NCI-H69 (cell line): ENCODE results near the gene ARHGAP9.
A peak's percentile ranks its signal among the peaks of the same experiment; 100 is the strongest.

Source experiments
- DNase-seq: peaks from one replicate; lab custom pipeline; 2025; lab: John Stamatoyannopoulos, UW

Gene ARHGAP9

DNA sequence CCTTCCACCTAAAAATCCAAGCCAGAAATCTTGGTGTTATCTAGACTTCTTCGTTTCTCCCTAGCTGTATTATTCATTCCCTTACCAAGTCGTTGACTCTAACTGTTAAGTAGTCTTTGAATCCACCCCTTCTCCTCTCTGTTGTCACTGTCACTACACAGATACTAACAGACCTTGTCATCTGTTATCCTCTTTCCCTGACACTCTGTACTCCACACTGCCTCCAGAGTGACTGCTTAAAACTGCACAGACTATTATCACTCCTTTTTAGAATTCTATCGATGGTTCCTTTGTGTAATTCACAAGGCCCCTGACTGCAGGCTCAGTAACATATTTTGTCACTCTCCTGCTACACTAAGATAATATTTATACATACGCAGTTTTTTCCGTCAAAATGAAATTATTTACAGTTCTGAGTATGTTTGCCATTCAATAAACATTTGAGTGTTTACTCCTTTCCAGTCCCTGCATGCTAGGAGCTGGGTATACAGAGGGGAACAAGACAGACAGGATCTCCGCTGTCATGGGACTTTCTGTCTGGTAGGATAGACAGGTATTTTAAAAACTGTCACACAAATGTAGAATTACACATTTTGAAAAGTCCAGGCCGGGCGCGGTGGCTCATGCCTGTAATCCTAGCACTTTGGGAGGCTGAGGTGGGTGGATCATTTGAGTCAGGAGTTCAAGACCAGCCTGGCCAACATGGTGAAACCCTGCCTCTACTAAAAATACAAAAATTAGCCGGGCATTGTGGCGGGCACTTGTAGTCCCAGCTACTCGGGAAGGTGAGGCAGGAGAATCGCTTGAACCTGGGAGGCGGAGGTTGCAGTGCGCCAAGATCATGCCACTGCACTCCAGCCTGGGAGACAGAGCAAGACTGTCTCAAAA, 12.0 kb upstream of the ARHGAP9 start:
- no peak for DNase-seq

DNA sequence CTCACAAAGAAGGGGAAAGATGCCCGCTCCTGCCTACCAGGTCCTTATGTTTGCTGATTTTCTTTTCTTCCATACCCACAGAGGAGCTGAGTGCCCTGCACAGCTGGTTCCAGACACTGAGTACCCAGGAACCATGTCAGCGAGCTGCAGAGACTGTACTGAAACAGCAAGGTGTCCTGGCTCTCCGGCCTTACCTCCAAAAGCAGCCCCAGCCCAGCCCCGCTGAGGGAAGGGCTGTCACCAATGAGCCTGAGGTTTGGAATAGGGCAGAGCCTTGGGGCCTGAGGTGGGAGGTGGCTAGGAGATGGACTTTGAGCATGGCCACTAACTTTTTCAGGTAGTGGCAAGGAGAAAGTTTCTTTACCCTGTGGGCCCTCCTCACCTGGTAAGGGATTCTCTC, 10.5 kb upstream of the ARHGAP9 start:
- DNase-seq: no peak

DNA sequence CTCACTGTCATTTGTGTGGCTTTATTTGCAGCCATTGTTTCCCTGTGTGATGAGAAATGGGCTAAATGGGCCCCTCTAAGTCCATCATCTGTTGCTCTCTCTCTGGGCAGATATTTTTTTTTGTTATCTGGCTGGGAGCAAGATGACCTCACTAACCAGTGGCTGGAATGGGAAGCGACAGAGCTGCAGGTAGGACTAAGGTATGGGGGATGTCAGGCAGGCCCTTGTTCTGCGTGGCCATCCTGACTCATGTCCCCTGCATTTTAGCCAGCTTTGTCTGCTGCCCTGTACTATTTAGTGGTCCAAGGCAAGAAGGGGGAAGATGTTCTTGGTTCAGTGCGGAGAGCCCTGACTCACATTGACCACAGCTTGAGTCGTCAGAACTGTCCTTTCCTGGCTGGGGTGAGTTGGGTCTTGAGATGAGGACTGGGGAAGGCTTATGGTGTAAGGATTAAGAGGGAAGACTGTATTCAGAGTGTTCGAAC, 9.5 kb upstream of the ARHGAP9 start:
- DNase-seq: no peak

DNA sequence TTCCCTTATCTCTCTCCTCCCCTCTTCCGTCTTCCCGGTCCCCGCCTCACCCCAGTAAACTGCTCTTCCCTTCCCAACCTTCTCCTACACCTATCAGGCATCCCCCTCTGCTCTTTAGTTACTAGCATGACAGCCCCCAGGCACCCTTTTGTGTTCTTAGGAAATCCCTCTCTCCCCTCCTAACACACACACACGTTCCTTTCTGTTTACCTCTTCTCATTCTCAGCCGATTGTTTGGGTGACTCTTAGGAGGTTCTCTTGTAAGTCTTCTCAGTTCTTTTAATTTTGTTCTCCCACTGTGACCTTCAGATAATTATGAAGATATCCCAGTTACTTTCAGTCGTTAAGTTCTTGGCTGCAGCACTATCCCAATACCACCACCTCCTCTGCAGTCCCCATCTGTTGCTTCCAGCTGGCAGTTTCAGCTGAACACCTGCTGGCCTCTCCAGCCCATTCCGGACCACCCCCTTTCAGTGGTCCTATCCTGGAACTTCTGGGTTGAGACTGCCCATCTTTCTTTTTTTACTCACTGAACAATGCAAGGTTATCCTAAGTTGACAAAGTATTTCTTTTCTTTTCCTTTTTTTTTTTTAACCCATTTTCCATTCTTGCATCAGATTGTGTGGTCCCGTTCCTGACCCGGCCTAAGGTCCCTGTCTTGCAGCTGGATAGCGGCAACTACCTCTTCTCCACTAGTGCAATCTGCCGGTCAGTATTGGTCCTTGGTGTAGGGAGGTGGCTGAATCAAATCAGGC, 8.9 kb upstream of the ARHGAP9 start:
- DNase-seq: peak; percentile 46

DNA sequence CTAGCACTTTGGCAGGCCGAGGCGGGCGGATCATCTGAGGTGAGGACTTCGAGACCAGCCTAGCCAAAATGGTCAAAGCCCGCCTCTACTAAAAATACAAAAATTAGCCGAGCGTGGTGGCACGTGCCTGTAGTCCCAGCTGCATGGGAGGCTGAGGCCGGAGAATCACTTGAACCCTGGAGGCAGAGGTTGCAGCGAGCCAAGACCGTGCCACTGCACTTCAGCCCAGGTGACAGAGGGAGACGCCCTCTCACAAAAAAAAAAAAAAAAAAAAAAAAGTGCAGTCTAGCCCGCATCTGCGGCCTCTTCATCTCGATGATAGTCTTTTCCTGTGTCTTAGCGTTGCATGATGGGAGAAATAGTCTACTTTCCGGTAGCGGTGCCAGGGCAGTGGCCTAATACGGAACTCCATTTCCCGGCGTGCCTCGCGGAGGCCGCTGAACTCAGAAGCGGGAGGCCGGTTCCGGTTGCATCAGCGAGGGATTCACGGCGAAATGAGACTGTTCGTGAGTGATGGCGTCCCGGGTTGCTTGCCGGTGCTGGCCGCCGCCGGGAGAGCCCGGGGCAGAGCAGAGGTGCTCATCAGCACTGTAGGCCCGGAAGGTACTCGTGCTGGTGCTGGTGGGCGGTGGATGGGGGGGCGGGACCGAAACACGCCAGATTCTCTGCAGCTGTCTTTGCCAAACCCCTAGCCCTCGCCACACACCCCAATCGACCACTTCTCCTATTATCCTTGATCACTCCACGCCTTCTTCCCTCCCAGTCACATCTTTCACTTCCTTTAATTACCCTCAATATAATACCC, 8.1 kb upstream of the ARHGAP9 start, which contains the start of gene MARS1:
Gene MARS1 (plus strand): TSS at position 472 of the 805 bp plus-strand sequence. CDS start 23 bp downstream, at position 495.
- peak; percentile 99 for DNase-seq

DNA sequence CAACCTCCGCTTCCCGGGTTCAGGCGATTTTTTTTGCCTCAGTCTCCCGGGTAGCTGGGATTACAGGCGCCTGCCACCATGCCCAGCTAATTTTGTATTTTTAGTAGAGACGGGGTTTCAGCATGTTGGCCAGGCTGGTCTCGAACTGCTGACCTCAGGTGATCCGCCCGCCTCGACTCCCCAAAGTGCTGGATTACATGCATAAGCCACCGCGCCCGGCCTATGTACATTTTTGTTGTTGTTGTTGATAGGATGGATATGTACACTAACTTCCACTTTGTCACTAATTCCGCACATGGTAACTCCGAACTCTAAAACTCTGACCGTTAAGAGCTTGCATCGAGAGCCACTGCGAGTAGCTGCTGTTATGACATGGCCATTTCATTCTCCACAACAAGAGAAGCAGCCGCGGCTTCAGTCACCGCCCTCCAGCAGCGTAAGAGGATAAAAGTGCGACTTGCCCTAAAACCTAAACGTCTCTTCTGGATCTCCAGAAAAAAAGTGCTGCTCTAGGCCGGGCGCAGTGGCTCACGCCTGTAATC, 7.5 kb upstream of the ARHGAP9 start:
- no peak for DNase-seq

DNA sequence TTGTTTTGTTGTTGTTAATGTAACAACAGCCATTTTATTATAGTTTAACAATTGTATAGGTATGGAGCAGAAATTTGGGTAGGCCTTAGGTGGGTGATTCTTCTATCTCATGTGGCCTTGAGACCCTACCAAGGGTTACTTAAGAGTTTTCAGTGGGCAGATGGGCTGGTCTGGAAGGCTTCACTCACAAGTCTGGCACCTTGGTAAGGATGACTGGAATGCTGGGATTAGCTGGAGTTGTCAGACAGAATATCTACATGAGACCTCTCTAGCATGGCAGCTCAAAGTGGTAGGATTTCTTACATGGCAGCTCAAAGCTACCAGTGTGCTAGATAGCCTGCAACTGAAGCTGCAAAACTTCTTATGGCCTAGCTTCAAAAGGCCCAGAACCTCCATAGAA, 6.0 kb upstream of the ARHGAP9 start:
- no peak for DNase-seq

DNA sequence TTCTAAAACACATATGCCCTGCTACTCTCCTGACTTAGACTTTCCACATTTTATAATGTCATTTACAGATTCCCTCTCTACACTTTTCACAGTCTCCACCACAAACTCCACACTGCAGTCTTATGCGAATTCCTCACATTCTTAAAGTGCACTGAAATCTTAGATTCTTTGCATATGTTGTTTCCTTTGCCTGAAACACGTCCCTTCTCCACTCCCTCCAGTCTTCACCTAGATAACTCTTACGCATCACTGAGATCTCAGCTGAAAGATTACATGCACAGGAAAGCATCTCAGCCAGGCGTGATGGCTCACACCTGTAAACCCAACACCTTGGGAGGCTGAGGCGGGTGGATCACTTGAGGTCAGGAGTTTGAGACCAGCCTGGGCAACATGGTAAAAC, 3.8 kb upstream of the ARHGAP9 start:
- no peak for DNase-seq

DNA sequence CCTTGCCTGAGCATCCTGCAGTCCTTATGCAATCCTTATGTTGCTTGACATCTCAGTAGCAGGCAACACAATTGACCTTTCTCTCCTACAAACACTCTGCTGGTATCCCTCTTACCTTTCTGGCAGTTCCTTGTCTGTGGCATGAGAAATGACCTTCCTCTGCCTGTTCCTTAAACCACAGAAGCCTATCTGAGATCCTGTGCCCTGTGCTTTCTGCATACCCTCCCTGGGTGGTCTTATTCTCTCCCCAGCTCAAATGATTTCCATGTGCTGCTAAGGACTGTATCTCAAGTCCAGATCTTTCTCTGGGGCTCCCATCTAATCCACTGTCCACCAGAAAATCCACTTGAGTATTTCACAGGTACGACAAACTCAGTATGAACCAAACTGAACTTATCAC, 2.0 kb upstream of the ARHGAP9 start:
- DNase-seq: no peak

DNA sequence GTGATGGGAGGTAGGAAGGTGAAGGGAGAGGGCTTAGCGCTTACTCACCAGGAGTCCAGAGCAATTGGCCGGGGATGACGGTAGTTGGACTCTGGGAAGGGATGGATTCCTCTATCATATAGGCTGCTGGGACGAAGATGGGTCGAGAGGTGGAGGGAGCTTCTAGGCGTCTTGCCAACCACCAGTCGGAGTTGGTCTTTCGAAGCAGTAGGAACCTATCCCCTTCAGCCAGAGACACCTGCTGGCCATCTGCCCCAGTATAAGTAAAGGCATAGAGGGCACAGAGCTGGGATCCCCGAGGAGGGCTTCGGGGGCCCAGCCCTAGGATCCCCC, 657 bp downstream of the ARHGAP9 start:
- DNase-seq: no peak

DNA sequence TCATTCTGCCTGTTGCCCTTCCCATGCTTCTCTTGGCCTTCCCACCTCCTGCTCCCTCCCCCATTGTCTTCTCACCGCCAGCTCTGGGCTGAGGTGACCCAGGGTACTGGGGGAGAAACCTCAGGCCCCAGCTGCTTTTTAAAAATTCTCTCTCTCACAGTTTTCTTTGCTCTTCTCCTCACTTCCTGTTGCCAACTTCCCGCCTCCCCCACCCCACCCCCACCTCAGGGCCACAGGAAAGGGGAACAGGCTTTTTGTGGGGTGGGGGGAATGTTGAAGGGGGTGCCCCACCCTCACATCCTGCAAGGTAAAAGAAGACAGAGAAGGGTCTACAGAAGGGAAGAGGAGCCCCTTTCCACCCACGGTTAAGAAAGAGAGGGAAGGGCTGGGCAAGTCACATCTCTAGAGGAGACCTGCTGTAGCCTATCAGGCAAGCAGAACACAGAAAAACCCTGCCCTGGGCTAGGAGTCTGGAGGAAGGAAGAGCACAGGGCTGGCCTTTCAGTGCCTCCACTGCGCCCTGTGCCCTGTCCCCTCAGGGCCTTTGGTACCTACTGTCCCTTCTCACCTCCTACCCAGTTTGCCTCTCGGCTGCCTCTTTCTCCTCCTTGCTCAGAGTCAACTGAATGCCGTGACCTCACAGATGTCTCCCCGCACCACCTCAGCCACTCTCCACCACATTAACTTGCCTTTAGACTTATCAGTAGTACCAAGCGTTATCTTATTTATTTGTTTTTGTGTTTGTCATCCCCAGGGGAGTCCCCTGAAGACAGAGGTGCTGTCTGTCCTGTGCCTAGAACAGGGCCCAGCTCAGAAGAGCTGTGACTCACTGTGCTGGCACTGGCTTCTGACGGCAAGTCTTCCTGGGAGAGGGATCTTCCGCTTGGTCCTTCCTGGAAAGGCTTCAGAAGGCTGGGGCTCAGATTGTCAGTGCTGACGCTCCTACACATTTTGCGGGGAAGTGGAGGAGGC, 1.7 kb downstream of the ARHGAP9 start:
- DNase-seq: no peak

DNA sequence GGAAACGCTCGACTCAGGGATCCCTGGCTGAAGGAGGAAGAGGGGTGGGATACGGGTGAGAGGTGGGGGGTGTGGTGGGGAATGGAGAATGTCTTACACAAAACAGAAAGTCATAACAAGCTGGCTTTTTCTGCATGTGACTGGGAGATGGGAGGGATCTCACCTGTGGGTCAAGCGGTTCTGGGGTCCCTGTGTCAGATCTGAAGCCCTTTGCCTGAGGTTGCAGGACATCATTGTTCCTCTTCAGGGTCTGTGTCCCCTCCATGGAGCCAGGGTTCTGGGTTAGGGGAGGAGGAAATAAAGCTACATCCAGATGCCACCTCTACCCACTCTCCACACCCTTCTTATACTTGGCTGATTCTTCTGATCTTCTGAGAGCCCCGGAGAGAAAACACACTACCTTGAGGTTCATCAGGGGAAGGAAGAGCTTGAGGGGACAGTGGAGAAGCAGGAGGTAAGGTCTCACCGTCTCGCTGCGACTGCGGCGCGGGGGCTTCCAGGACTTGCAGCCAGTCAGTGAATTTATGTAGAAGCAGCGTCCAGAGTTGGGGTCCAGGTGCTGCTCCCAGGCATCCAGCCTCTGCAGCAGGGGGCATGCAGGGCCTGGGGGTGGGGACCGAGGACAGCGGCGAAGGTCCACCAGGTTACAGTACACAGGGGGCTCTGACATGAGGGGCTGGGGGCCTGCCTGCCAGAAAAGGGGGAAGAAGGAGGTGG, 2.5 kb downstream of the ARHGAP9 start:
- no peak for DNase-seq

DNA sequence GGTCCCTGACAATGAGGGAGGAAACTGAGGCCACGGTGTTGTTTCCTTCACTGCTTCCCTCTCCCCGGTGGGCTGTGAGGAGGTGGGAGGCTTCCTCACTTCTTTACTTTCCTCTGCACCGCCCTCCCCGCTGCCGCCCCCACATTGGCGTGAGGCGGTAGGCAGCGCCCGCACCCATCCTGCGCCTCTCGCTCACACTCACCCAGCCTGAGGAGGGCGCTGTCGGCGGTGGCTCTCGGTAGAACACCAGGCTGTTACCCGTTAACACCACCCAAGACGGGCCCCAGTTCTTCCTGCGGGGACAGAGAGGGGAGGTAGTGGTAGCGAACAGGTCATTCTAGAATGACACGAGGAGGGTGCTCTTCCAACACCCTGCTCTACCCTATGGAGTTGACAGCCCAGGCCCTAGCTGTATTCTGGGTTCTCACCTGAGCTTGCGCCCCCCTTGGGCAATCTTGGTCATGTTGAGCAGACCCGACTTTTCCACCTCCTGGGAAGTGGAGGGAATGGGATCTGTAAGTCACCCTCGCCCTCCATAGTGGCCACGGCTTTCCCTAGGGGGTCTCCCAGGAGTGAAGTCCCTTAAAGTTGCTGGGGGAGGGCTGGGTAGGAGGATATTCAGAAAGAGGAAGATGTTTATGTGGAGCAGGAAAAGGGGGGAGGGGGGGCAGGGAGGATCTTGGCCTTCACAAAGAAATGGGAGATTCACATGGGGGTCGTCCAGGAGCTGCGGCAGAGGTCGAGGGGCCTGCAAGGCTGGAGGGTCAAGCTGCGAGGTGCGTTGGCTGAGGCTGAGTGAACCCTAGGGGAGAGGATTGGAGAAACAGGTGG, 3.3 kb downstream of the ARHGAP9 start:
- peak; percentile 54 for DNase-seq

DNA sequence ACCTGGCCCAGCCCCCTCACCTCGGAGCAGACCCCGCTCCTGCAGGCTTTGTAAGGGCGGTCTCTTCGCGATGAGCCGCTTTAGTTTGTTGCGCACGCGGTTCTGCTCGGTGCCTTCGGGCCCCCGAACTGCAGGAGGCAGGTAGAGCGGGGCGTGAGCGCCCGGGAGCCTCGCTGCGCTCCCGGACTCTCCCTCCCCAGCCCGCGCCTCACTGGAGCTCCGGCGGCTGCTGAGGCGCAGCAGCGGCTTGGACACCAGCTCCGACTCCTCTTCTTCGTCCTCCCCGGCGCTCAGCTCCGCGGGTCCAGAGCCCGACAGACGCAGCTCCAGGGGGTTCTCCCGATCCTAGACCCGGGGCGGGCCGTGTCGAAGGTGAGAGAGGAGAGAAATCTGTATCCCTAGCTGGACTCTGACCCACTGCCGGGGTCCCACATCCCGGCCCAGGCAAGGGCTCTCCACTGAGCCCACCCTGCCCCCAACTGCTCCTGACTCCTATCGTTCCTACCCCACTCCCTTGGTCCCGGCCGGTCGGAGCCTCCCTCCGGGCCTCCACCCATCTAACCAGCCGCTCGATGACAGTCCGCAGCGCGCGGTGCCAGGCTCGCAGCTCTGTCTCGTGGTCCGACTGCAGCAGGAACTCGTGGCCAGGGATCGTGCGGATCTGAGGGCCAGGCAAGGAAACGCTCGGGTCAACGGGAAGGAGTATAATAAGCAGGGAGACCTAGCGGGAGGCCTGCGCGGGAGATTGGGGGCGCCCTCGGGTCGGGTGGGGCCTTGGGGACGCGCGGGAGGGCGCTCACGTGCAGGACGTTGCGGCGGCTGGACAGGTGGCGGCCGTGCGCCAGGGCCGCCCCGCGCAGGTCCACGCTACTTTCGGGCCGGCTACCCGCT, 4.2 kb downstream of the ARHGAP9 start:
- peak; percentile 64 for DNase-seq

DNA sequence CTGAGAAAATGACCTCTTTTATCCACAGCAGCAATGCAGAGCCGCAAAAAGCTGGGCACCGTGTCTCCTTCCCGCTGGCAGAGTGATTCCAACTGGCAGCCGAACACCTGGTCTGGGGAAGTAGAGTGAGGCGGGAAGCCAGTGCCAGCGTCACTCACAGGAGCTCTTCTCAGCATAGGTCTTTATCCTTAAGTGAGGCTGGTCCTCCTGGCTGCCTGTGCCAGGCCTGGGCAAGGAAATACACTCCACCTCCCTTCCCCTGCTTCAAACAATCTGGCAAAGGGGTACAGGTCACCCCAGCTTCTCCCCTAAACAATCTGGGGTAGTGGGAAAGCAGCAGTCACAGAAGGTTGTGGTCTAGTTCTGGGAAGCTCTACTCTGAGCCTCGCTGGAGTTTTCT, 4.8 kb downstream of the ARHGAP9 start:
- DNase-seq: peak; percentile 70

DNA sequence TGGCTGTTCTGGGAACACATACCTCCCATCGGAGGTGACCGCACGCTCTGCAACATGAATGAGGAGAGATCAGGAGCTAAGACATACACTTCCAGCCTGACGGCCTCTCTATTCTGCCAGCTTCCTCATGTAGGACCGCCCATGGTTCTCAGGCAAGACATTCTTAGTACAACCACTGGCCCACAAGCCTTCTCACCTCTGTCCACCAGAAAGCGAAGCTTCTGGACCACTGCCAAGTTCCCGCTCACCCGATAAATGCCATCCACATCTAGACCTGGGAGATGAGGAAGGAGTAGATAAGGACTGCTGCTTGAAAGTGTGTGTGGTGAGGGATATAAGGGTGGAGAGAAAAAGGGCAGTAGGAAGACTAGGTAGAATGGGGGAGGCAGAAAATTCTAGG, 5.2 kb downstream of the ARHGAP9 start:
- peak; percentile 32 for DNase-seq

DNA sequence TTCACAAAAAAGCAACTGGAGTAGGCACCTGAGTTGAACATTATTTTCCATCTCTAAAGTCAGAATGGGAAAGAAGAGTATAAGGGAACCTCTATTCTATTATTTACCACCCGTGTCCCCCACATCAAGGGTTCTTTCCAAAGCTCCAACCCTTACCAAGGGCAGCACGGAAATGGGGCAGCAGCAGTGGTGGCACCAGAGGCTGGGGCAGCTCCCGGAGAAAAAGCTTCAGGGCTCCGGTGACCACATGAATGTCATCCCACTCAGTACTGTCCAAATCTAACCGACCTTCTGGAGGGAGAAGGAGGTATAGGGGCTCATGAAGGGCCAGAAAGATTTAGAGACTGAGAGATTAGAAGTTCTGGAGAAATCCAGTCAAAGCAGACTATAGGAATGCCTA, 5.8 kb downstream of the ARHGAP9 start:
- DNase-seq: no peak

DNA sequence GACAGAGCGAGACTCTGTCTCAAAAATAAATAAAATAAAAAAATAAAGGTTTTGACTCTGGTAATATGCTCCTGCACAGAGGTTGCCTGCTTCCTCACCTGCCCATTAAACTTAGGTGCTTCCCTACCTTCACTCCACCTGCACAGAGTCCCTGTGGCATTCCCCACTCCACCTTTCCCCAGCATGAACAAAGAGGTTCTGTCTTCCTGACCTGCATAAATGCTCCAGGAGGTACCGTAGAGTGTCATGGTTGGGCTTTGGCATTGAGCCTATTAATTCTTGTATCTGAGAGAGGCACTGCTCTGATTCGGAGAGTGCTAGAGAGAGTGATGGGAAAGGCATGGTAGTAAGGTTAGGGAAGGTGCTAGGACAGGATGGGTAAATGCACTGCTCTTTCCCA, 6.3 kb downstream of the ARHGAP9 start:
- DNase-seq: no peak
